Measurements from ENCODE around the gene SLC39A10.

The SLC39A10 gene

DNA sequence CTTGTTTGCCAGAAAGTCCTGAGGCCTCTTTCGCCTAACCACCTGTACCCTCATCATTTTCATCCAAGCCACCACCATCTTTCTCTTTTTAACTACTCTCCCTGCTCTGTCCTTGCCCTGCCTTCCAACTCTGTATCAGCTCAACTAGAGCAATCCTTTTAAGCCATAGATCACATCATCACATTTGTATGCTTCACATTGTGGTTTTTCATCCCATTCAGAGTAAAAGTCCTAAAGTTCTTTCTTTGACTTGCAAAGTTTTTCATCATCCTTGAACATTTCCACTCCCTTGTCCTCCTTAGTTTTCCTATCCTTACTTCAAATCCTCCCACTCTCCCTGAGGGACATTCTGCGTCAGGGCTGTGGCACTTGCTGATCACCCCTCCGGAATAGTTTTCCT, 73.9 kb downstream of the SLC39A10 start:
- DNase-seq: no peak

DNA sequence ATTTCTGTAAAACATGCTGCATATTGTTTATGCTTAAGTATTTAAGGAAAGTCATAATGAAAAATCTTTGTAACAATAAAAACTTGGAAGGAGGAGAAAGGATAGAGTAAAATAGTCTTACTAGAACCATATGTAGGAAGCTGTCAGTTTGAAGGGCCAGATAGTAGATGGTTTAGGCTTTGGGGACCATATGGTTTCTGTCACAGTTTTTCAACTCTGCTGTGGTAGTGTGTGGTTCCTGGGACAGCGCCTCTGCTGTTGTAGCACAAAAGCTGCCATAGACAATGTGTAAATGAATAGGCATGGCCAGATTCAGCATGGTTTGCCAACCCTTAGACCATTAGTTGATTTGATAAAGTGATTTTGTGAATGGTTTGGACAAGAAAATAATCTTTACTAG, 75.5 kb downstream of the SLC39A10 start:
- no peak for DNase-seq

DNA sequence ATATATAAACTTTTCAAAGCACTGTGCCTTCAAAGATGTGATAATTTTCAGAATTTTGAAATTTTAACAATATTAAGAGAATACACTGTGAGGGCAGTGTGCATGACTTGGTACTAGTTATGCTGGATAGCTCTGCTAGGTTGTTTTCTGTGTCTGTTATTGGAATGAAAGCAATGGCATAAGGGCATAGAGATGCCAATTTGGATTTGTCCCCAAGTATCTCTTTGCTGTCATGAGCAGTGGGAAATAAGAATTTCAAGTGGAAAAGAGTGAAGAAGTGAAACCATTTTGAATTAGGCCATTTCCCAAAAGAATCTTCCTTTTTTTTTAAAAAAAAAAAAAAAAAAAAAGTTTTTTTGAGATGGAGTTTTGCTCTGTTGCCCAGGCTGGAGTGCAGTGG, 76.8 kb downstream of the SLC39A10 start:
- DNase-seq: no peak

DNA sequence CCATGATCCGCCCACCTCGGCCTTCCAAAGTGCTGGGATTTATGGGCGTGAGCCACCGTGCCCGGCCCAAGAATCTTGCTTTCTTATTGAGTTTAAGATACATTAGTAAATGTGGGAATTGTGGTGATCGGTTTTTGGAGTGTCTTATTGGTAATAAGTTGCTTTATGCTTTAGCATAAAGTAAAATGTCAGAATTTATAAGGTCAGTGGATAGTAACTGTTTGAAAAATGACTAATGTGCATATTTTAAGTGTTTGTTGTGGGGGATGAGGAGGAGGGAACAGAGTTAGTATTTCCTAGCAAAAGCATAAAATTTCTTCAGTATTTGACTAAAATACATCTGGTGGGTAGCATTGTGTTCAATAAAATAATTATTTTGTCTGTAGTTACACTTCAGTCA, 77.4 kb downstream of the SLC39A10 start:
- no peak for DNase-seq

DNA sequence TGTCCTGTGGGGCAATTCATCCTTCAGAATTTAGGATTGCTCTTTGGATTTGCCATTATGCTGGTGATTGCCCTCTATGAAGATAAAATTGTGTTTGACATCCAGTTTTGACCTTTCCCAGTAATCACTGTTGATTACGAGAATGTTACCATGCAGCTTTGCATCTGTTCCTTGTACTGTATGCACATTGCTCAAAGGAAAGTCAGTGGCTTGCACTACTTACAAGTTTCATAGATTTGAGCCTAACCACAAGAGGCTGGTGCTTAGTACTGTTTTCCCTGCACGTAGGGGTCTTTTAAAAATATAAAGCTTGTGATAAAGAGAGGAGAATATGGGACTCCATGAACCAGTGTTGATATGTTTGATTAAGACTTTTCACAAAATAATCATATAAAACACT, 77.9 kb downstream of the SLC39A10 start:
- no peak for DNase-seq

DNA sequence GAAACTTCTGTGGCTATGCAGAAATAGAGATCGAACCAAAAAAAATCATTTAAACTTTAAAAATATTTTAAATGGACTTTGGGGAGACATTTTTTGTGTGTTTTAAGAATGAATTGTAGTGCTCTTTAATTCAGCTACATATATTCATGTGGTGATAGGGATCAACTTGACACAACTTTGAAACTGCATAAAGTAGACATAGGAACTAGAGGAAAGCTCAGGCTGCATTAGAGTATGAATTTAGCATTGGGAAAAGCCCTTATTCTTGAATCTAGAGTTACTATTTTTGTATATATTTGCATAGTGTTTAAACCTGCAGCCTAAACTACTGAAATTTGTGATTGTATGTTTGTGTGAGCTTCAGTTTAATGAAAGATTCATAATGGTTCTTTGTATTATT, 78.3 kb downstream of the SLC39A10 start:
- DNase-seq: no peak

DNA sequence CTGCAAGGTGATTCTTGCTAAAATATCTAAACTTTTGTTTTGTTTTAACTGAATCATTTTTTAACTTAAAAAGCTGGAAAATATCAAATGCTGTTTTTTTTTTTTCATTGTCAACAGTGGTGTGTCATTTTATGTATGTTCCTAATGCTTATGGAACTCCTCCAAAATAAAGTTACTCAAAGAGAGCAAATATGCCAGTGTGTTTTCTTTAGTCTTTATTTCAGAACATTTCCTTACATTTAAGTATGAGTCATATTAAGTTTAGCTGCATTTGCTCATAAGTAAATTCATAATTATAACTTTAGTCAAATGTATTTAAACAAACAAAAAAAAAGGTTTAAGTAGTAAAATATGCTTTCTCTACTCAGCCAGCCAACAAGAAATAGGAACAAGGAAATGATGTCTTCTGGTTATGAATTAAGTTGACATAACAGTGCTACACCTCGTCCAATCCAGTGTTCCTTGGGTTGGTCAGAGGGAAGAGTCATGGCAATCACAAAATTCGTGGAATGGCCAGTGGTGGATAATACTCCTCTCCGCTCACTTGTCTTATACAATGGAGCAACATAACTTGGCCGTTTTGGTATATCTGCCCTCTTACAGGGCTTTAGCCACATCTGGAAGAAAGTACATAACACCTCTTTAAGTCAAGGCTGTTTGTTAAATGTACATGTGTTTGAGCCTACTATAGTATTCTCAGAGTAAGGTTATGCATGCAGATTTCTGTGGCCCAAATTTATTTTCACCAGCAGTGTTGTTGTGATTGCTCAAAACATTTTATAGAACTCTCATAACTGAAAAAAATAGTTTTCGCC, 80.7 kb downstream of the SLC39A10 start:
- no peak for DNase-seq

DNA sequence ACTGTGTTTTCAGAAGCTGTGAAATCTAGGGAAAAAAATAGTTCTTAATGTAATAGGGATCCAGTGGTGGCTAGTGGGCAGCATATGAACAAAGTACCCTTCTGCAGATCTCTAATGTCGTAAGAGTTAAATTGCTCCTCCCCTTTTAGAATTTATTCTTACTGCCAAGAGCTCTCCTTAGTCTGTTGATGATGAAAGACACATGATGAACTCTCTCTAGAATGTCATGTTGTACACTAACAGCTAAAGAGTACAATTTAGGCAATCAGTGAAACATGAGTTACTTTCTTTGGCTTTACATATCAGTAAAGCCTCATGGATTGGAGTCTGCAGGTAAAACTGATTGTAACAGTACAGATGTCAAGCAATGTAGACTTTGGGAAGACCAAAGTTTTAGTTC, 84.2 kb downstream of the SLC39A10 start:
- DNase-seq: no peak

DNA sequence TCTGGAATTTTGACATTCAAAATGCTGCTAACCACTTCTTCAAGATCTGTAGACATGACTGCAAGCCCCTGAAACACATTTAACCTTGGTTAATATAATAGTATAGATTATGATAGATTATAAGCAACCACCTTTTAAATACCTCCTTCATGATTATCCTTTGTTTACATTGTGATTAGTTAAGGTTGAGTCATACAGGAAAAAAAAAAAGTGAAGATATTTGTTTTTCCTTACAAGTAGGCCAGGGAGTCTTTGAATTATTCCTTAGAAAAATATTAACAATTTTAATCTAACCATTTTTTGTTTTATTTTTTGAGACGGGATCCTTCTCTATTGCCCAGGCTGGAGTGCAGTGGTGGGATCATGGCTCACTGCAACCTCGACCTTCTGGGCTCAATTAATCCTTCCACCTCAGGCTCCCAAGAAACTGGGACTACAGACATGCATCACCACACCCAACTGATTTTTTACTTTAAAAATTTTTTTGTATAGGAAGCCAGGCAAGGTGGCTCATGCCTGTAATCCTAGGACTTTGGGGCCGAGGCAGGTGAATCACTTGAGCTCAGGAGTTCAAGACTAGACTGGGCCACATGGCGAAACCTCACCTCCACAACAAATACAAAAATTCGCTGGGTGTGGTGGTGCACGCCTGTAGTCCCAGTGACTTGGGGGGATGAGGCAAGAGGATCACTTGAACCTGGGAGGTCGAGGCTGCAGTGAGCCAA, 99.4 kb downstream of the SLC39A10 start:
- no peak for DNase-seq

DNA sequence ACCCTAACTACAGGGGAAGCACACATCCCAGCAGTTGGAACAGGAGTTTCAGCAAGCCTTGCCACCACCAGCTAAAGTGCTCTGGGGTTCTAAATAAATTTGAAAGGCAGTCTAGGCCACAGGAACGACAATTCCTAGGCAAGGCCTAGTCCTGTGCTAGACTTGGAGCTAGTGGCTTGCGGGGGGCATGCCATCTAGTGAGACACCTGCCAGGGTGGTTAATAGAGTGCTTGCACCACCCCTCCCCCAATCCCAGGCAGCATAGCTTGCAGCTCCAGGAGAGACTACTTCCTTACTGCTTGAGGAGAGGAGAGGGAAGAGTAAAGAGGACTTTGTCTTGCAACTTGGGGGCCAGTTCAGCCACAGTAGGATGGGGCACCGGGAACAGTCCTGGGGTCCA, 101.8 kb downstream of the SLC39A10 start:
- no peak for DNase-seq

DNA sequence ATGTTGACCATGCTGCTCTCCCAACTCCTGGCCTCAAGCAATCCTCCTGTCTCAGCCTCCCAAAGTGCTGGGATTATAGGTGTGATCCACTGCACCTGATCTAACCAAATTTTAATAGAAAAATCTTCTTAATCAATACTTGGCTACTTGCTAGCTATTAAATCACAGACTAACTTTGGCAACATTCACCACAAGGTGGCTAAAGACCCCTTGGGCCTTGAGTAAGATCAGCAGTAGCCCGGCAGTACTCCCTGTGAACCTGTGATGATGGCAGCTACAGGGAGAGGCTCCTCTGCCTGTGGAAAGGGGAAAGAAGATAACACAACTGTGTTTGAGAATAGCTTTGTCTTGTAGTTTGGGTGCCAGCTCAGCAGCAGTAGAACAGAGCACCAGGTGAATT, 102.9 kb downstream of the SLC39A10 start:
- no peak for DNase-seq

DNA sequence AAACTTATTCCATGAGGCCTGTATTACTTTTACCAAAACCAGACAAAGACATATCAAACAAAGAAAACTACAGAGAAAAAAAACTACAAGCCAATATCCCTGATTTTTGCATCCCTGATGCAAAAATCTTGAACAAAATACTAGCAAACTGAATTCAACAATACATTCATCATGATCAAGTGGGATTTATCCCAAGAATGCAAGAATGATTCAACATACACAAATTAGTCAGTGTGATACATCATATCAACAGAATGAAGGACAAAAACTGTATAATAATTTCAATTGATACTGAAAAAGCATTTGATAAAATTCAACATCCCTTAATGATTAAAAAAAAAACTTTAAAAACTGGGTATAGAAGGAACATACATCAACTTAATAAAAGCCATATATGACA, 106.8 kb downstream of the SLC39A10 start:
- no peak for DNase-seq

DNA sequence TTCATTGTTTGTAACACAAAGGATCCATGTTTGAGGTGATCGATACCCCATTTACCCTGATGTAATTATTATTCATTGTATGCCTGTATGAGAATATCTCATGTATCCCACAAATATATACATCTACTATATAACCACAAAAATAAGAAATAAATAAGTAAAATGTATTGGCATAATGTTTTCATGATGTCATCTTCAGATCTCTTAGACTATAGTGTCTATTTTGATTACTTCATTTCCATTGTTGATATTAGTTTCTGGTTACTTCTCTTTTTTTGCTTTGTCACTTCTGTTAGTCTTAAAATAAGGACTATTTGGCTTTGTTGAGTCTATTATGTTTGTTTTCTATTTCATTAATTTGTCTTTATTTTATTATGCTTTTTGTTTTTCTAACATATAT, 109.7 kb downstream of the SLC39A10 start:
- DNase-seq: no peak

DNA sequence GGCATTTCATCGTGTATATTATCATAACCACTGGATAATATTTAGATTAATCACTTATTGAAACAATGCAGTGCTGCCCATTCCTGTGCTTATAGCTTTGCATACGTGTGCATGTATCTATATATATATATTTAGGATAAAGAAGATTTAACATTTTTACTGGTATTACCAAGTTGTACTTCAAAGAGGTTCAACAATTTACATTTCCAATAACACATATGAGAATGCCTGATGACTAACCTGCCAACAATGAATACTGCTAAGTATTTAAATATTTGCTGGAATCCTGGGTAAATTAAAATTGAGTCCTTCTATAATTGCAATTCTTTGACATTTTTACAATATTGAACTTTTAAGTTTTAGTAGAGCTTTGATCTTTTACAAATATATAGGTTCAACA, 111.4 kb downstream of the SLC39A10 start:
- no peak for DNase-seq

DNA sequence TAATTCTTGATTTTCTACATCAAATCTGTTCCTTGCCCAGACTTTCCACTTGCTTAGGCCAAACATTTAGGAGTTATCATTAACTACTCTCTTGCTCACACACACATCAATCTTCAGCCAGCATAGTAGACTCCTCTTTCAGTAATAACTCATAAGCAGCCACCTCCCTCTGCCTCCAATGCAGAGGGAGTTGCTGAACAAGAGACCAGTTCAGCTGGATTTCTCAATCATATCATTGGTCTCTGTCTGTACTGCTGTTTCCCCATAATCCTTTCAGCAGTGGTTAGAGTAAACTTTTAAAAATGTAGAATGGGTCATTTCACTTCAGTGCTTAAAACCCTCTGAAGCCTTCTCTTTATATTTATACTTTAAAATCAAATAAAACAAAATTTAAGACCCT, 112.9 kb downstream of the SLC39A10 start:
- DNase-seq: no peak

DNA sequence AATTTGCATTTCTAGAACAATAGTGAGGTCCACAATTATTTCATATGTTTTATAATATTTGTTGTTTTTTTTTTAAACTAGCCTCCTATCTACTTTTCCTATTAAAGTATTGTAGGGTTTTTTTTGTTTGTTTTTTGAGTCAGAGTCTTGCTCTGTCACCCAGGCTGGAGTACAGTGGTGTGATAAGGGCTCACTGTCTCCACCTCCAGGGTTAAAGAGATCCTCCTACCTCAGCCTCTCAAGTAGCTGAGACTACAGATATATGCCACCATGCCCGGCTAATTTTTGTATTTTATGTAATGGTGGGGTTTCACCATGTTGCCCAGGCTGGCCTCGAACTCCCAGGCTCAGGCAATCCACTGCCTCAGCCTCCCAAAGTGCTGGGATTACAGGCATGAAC, 122.5 kb downstream of the SLC39A10 start:
- DNase-seq: no peak

DNA sequence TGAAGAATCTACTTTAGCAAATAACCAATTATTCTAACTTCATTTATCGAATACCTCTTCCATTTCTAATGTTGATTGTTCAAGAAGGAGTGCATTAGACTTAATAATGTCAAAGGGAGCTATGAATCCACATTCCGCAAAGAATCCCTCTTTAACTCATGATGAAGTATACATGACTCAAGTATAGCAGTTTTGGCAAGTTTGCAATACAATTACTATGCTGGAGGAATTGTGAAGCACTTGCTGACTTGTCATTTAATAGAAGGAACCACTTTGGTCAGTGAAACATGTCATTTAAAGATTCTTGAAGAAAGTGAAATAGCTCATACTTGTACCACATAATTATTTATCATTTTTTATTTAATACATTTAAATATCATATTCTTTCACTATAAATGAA, 125.1 kb downstream of the SLC39A10 start:
- no peak for DNase-seq
